ENCODE data around the gene TAF1C. TPM values are rescaled to one million over a fixed set of nuclear protein-coding genes. Genes with fewer than 3 reads are reported as not detected.
A peak's percentile ranks its signal among the peaks of the same experiment; 100 is the strongest.

TAF1C gene
- total RNA-seq, 1 experiment from 2014 or later = 89.7 TPM

- 0 out of 2 replicates have a peak, but pooled peaks have one; percentile 41 for TF ChIP-seq KAT7 (CRISPR knock-in tag; IDR thresholded peaks at IDR 0.05; ENCODE audit: borderline replicate concordance)
These were observed 41.8 kb downstream of the TAF1C start, which contains the start of the genes DNAAF1 and HSDL1 (continued) for GRCh38 chr16:84144859-84145639.

- TF ChIP-seq ARID4B (CRISPR knock-in tag; IDR thresholded peaks at IDR 0.05; ENCODE audit: borderline replicate concordance) (no peak; the same call in 1 of the 2 replicates), ZNF121 (CRISPR knock-in tag; IDR thresholded peaks at IDR 0.05) (no peak), RELA (CRISPR knock-in tag; IDR thresholded peaks at IDR 0.05; ENCODE audit: borderline replicate concordance) (no peak), ZNF138 (CRISPR knock-in tag; conservative IDR thresholded peaks at IDR 0.05) (no peak), PRDM15 (CRISPR knock-in tag; IDR thresholded peaks at IDR 0.05) (no peak), CDX4 (CRISPR knock-in tag; IDR thresholded peaks at IDR 0.05; ENCODE audit: borderline replicate concordance) (no peak), CREB1 (CRISPR knock-in tag; IDR thresholded peaks at IDR 0.05) (no peak)
- TF ChIP-seq, protein P1, sequence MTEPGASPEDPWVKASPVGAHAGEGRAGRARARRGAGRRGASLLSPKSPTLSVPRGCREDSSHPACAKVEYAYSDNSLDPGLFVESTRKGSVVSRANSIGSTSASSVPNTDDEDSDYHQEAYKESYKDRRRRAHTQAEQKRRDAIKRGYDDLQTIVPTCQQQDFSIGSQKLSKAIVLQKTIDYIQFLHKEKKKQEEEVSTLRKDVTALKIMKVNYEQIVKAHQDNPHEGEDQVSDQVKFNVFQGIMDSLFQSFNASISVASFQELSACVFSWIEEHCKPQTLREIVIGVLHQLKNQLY (CRISPR knock-in tag; IDR thresholded peaks at IDR 0.05) = no peak
- TF ChIP-seq, protein P2, sequence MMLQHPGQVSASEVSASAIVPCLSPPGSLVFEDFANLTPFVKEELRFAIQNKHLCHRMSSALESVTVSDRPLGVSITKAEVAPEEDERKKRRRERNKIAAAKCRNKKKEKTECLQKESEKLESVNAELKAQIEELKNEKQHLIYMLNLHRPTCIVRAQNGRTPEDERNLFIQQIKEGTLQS (CRISPR knock-in tag; conservative IDR thresholded peaks at IDR 0.05) = no peak
- TF ChIP-seq, protein P3, sequence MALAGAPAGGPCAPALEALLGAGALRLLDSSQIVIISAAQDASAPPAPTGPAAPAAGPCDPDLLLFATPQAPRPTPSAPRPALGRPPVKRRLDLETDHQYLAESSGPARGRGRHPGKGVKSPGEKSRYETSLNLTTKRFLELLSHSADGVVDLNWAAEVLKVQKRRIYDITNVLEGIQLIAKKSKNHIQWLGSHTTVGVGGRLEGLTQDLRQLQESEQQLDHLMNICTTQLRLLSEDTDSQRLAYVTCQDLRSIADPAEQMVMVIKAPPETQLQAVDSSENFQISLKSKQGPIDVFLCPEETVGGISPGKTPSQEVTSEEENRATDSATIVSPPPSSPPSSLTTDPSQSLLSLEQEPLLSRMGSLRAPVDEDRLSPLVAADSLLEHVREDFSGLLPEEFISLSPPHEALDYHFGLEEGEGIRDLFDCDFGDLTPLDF (CRISPR knock-in tag; IDR thresholded peaks at IDR 0.05) = no peak
- TF ChIP-seq, protein P4, sequence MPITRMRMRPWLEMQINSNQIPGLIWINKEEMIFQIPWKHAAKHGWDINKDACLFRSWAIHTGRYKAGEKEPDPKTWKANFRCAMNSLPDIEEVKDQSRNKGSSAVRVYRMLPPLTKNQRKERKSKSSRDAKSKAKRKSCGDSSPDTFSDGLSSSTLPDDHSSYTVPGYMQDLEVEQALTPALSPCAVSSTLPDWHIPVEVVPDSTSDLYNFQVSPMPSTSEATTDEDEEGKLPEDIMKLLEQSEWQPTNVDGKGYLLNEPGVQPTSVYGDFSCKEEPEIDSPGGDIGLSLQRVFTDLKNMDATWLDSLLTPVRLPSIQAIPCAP (CRISPR knock-in tag; IDR thresholded peaks at IDR 0.05) = no peak
- DNase-seq (ENCODE audit: low spot score) = peak; percentile 41
- POLR2A ChIA-PET = interaction anchor here (1.0 to 1.8 kb wide), 2 partner anchors 28 kb away, joined by 3 to 7 read pairs; partner anchors contain the start of gene MBTPS1
- ATAC-seq = peak; percentile 6
- H3K27me3 Mint-ChIP-seq (ENCODE audit: low read depth) = peaks cover 13% of the 10 kb centered on the region
- 0 out of 2 replicates have a peak, but pooled peaks cover 6% of the 10 kb centered on the region for H3K9me3 Mint-ChIP-seq
- CTCF ChIA-PET = interaction anchor here (0.6 to 3.0 kb wide), 11 partner anchors 17 to 163 kb away, joined by 3 to 19 read pairs (median 4); partner anchors contain the start of genes MBTPS1 and TAF1C
- peak overlapping the region; percentile 98 for H3K4me3 Mint-ChIP-seq
- peak overlapping the region; percentile 92 for H3K27ac Mint-ChIP-seq
- 0 out of 2 replicates have a peak, but pooled peaks cover 6% of the 10 kb centered on the region for H3K36me3 Mint-ChIP-seq
- H3K4me1 Mint-ChIP-seq = peaks cover 19% of the 10 kb centered on the region
These were observed 42.5 kb downstream of the TAF1C start for GRCh38 chr16:84144209-84144858.
